Fibroblast of lung (primary cell): Measurements from ENCODE around the gene HMGB2.

Source experiments
- EZH2 ChIP-seq: IDR thresholded peaks from 2 replicates; pipeline ENCODE4 v1.5.1; 2012; ENCODE audit warnings: low read length, control low read depth, mild to moderate bottlenecking; ENCODE audit errors: missing control alignments
- TF ChIP-seq, protein P1 (sequence below), 2 donors: IDR thresholded peaks in 1 of 2; conservative IDR thresholded peaks in 1 of 2; 1 replicate in 1 of 2; 2 replicates in 1 of 2; pipeline ENCODE4 v1.5.1; 2011 to 2012; ENCODE audit warnings: low read length in 2 of 2, control low read depth in 1 of 2, inconsistent platforms in 1 of 2, low read depth in 1 of 2, mild to moderate bottlenecking in 1 of 2

DNA sequence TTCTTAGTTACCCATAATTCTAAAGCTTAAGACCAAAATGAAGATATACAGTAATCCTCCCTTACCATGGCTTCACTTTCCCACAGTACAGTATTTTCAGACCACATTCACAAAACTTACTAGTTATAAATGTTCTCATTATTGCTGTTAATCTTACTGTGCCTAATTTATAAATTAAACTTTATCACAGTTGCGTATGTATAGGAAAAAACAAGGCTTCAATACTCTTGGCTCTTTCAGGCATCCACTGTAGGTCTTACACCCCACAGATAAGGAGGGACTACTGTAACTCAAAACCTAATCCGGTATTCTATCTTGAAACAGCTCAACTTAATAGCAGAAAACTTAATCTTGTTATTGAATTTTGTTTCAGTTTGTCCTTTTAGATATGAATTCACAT, 3.6 kb downstream of the HMGB2 start:
- TF ChIP-seq, protein P1, sequence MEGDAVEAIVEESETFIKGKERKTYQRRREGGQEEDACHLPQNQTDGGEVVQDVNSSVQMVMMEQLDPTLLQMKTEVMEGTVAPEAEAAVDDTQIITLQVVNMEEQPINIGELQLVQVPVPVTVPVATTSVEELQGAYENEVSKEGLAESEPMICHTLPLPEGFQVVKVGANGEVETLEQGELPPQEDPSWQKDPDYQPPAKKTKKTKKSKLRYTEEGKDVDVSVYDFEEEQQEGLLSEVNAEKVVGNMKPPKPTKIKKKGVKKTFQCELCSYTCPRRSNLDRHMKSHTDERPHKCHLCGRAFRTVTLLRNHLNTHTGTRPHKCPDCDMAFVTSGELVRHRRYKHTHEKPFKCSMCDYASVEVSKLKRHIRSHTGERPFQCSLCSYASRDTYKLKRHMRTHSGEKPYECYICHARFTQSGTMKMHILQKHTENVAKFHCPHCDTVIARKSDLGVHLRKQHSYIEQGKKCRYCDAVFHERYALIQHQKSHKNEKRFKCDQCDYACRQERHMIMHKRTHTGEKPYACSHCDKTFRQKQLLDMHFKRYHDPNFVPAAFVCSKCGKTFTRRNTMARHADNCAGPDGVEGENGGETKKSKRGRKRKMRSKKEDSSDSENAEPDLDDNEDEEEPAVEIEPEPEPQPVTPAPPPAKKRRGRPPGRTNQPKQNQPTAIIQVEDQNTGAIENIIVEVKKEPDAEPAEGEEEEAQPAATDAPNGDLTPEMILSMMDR (conservative IDR thresholded peaks at IDR 0.05 in 1 of 2, IDR thresholded peaks at IDR 0.05 in 1 of 2; ENCODE audit: low read depth in 1 of 2, low read length in 2 of 2), result no peak
- no peak for TF ChIP-seq EZH2
